SKM-1 treated with dmso at 0.1 percent for 144 hours (cell line): ENCODE results near the gene PGA5.

ENCODE experiments used
- DNase-seq: peaks from one replicate; lab custom pipeline; 2025; ENCODE audit not compliant: unreplicated experiment; lab: John Stamatoyannopoulos, UW

The PGA5 gene

GRCh38 chr11:61293867-61294716 is 53.1 kb downstream of the PGA5 start:
- peak; percentile 36 for DNase-seq

- peak; percentile 55 for DNase-seq
Observed at GRCh38 chr11:61294717-61295595, 54.0 kb downstream of the PGA5 start, which contains the start of gene VWCE. VWCE (minus strand) TSS chr11:61295316; CDS start chr11:61295037, 279 bp downstream.

GRCh38 chr11:61295596-61295926 is 54.6 kb downstream of the PGA5 start:
- no peak for DNase-seq

DNA sequence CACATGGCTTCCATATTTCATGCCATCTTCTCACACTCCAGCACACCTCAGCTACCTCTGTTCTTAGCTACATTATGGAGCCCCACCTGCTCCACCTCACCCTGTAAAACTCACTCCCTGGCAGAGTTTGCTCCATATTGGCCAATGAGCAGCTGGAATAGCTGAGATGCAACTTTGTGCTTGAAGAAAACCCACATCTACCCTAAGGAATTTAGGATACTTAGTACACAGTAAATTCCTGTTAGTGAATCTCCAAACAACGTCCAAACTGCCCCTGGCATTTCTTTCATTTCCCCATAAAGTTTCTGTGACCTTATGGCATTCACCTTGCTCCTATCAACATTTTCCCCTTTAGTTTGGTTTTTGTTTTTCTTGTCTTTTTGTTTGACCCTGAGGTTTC is 56.4 kb downstream of the PGA5 start:
- no peak for DNase-seq

DNA sequence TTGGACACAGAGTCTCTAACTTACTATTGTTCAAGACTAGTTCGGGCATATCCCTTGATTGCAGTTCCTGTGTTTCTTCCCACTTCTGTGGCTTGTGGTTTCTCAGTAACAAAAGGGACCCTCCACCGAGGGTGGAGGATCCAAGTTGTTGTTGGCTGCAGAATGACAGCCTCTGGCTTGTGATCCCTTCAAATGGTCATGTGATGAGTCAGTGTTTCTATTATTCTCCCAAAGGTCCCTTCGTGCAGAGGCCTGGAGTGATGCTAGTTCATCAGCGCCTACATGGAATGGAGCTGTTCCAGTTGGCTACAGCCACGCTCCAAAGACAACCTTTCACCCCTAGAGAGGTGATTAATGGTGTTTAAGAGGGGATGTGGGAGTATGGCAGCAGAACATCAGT is 56.8 kb downstream of the PGA5 start:
- DNase-seq = peak; percentile 12

- DNase-seq = no peak
Observed at GRCh38 chr11:61298663-61299244, 57.8 kb downstream of the PGA5 start.
